Astrocyte (in vitro differentiated cells and primary cell): ENCODE data around the gene ANO2. TPM values are rescaled to one million over a fixed set of nuclear protein-coding genes. Genes with fewer than 3 reads are reported as not detected.

Experiments
- DNase-seq: peaks from one replicate; pipeline ENCODE4 v3.0.0-alpha.2; 2010; ENCODE audit warnings: low read depth
- FAIRE-seq: peaks from 2 replicates; lab custom pipeline; 2011; peaks lifted over from hg19 to GRCh38; lab: Jason Lieb, UNC
- H2AFZ ChIP-seq: 2 replicates; pipeline ENCODE4 v1.6.0; 2012; ENCODE audit warnings: low read depth, low read length, inconsistent platforms
- H3K27ac ChIP-seq: 2 replicates; pipeline ENCODE4 v1.5.1; 2011; ENCODE audit warnings: low read depth, low read length, inconsistent platforms
- H3K27me3 ChIP-seq: 2 replicates; pipeline ENCODE4 v1.6.0; 2011; ENCODE audit warnings: low read length, inconsistent platforms; ENCODE audit not compliant: insufficient read depth
- H3K36me3 ChIP-seq: 2 replicates; pipeline ENCODE4 v1.5.1; 2011; ENCODE audit warnings: low read length, inconsistent platforms; ENCODE audit not compliant: insufficient read depth
- H3K4me1 ChIP-seq: 2 replicates; pipeline ENCODE4 v1.5.1; 2011; ENCODE audit warnings: low read length, inconsistent platforms; ENCODE audit not compliant: insufficient read depth
- H3K4me2 ChIP-seq: 2 replicates; pipeline ENCODE4 v1.6.0; 2012; ENCODE audit warnings: low read length, inconsistent platforms
- H3K4me3 ChIP-seq: 2 replicates; pipeline ENCODE4 v1.5.1; 2011; ENCODE audit warnings: low read depth, mild to moderate bottlenecking, low read length, inconsistent platforms; ENCODE audit not compliant: insufficient read depth
- H3K79me2 ChIP-seq: 2 replicates; pipeline ENCODE4 v1.6.0; 2012; ENCODE audit warnings: mild to moderate bottlenecking, low read length, inconsistent platforms; ENCODE audit not compliant: insufficient read depth
- H3K9ac ChIP-seq: 2 replicates; pipeline ENCODE4 v1.6.0; 2012; ENCODE audit warnings: mild to moderate bottlenecking, low read length, inconsistent platforms
- H3K9me3 ChIP-seq: 2 replicates; pipeline ENCODE4 v1.5.1; 2012; ENCODE audit warnings: low read depth, mild to moderate bottlenecking, low read length, inconsistent platforms; ENCODE audit not compliant: insufficient read depth
- H4K20me1 ChIP-seq: 2 replicates; pipeline ENCODE4 v1.6.0; 2012; ENCODE audit warnings: low read length, inconsistent platforms; ENCODE audit not compliant: insufficient read depth
- H3K27ac Mint-ChIP-seq: one replicate; pipeline ENCODE4 v1.8.0; 2021; ENCODE audit warnings: mild to moderate bottlenecking, mixed read lengths; ENCODE audit not compliant: unreplicated experiment
- H3K27me3 Mint-ChIP-seq: one replicate; pipeline ENCODE4 v1.8.0; 2021; ENCODE audit warnings: low read depth, mixed read lengths; ENCODE audit not compliant: unreplicated experiment
- H3K36me3 Mint-ChIP-seq: one replicate; pipeline ENCODE4 v1.8.0; 2021; ENCODE audit warnings: low read depth, mixed read lengths; ENCODE audit not compliant: unreplicated experiment
- H3K4me1 Mint-ChIP-seq: one replicate; pipeline ENCODE4 v1.8.0; 2021; ENCODE audit warnings: low read depth, mixed read lengths; ENCODE audit not compliant: unreplicated experiment
- H3K4me3 Mint-ChIP-seq: one replicate; pipeline ENCODE4 v1.8.0; 2021; ENCODE audit warnings: mild to moderate bottlenecking, moderate library complexity, mixed read lengths; ENCODE audit not compliant: unreplicated experiment
- H3K9me3 Mint-ChIP-seq: one replicate; pipeline ENCODE4 v1.8.0; 2021; ENCODE audit warnings: mild to moderate bottlenecking, mixed read lengths; ENCODE audit not compliant: unreplicated experiment
- EZH2 ChIP-seq: IDR thresholded peaks from 2 replicates; pipeline ENCODE4 v1.6.1; 2012; ENCODE audit warnings: mild to moderate bottlenecking, low read length, inconsistent platforms; ENCODE audit not compliant: insufficient read depth
- total RNA-seq: library from RNA; stranded (reverse); gene quantifications from 2 replicates; pipeline ENCODE4 v1.2.1, GENCODE V29; 2021
- TF ChIP-seq, protein P1 (sequence below): IDR thresholded peaks from 2 replicates; pipeline ENCODE4 v1.5.1; 2011; ENCODE audit warnings: low read depth, mild to moderate bottlenecking, inconsistent platforms, low read length, moderate library complexity; ENCODE audit not compliant: insufficient read depth

The ANO2 gene
- total RNA-seq, 1 donor from 2014 or later = 0.93 TPM

DNA sequence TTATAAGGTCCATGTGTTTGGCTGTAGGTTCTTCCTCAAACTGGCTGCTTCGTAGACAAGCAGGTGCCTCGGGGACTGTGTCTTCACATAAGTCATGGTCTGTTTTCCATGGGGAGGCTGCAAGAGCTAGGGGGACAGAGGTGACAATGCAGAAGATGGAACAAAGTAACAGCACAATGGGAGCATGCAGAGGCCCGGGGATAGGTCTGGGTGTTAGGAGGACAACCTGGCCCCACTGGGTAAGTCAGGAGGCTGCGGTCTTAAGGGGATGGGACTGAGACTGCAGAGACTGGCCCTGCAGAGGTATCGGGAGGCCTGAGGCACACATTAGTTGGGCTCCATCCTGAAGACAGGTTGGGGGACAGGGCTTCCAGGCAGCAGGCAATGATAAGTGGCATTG, 424.2 kb downstream of the ANO2 start:
- no peak for FAIRE-seq
- H3K4me1 ChIP-seq = no peaks in the 10 kb centered on the region
- H2AFZ ChIP-seq = no peak overlapping the region
- peaks cover 1% of the 10 kb centered on the region for H3K9me3 Mint-ChIP-seq
- no peak overlapping the region for H3K27ac Mint-ChIP-seq
- no peaks in the 10 kb centered on the region for H3K79me2 ChIP-seq
- H3K4me2 ChIP-seq = no peak overlapping the region
- no peak overlapping the region for H3K4me3 ChIP-seq
- no peaks in the 10 kb centered on the region for H3K27me3 ChIP-seq
- H3K27ac ChIP-seq = no peak overlapping the region
- peaks cover 29% of the 10 kb centered on the region for H3K27me3 Mint-ChIP-seq
- no peaks in the 10 kb centered on the region for H3K36me3 ChIP-seq
- H3K9ac ChIP-seq = no peak overlapping the region
- H4K20me1 ChIP-seq = no peaks in the 10 kb centered on the region
- H3K36me3 Mint-ChIP-seq = peaks cover 5% of the 10 kb centered on the region
- H3K4me1 Mint-ChIP-seq = peaks cover 1% of the 10 kb centered on the region
- H3K9me3 ChIP-seq = no peaks in the 10 kb centered on the region
- no peak overlapping the region for H3K4me3 Mint-ChIP-seq
- TF ChIP-seq EZH2 = no peak
- TF ChIP-seq, protein P1, sequence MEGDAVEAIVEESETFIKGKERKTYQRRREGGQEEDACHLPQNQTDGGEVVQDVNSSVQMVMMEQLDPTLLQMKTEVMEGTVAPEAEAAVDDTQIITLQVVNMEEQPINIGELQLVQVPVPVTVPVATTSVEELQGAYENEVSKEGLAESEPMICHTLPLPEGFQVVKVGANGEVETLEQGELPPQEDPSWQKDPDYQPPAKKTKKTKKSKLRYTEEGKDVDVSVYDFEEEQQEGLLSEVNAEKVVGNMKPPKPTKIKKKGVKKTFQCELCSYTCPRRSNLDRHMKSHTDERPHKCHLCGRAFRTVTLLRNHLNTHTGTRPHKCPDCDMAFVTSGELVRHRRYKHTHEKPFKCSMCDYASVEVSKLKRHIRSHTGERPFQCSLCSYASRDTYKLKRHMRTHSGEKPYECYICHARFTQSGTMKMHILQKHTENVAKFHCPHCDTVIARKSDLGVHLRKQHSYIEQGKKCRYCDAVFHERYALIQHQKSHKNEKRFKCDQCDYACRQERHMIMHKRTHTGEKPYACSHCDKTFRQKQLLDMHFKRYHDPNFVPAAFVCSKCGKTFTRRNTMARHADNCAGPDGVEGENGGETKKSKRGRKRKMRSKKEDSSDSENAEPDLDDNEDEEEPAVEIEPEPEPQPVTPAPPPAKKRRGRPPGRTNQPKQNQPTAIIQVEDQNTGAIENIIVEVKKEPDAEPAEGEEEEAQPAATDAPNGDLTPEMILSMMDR = no peak
- DNase-seq = no peak

DNA sequence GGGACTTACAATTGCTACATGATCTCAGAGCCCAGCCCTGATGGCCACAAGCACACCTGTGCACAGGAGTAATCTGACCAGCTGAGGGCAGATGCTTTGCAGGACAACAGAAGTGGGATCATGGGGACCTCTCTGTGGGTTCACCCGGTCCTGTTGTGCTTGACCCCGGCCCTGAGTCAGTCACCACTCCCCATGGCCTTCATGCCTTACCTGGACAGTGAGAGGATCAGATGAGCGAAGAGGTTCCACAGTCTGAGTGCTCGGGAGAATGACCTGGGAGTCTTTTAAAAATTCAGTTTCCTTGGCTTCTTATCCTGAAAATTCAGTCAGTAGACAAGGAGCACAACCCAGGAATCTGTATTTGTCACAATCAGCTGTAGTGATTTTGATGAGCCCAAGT, 425.0 kb downstream of the ANO2 start:
- peaks cover 1% of the 10 kb centered on the region for H3K9me3 Mint-ChIP-seq

More for the DNA sequence above, 425.0 kb downstream of the ANO2 start:
- Histone ChIP-seq H3K4me2 (no peak overlapping the region), H2AFZ (no peak overlapping the region), H3K27ac (no peak overlapping the region), H3K9ac (no peak overlapping the region), H3K27me3 (no peaks in the 10 kb centered on the region), H3K4me1 (no peaks in the 10 kb centered on the region), H3K79me2 (no peaks in the 10 kb centered on the region), H4K20me1 (no peaks in the 10 kb centered on the region), H3K36me3 (no peaks in the 10 kb centered on the region), H3K9me3 (no peaks in the 10 kb centered on the region), H3K4me3 (no peak overlapping the region)
- DNase-seq (no peak), FAIRE-seq (no peak)
- H3K4me3 Mint-ChIP-seq = no peak overlapping the region
- TF ChIP-seq, protein P1 = no peak
- TF ChIP-seq EZH2 = no peak
- H3K27me3 Mint-ChIP-seq = peaks cover 28% of the 10 kb centered on the region
- H3K4me1 Mint-ChIP-seq = peaks cover 1% of the 10 kb centered on the region
- H3K36me3 Mint-ChIP-seq = peaks cover 5% of the 10 kb centered on the region
- H3K27ac Mint-ChIP-seq = no peak overlapping the region
